Nephron (organoid): ENCODE data around the gene SYT7.

Experiments used
- H3K27ac Mint-ChIP-seq, 3 experiments: 2 replicates each; pipeline ENCODE4 v1.8.0; 2020; ENCODE audit warnings: mixed read lengths in 3 of 3, mild to moderate bottlenecking in 2 of 3, moderate library complexity in 1 of 3
- H3K27me3 Mint-ChIP-seq: 2 replicates; pipeline ENCODE4 v1.8.0; 2021; ENCODE audit warnings: low read depth, mild to moderate bottlenecking, moderate library complexity, mixed read lengths
- H3K36me3 Mint-ChIP-seq: 2 replicates; pipeline ENCODE4 v1.8.0; 2020; ENCODE audit warnings: low read depth, mixed read lengths
- H3K4me1 Mint-ChIP-seq: 2 replicates; pipeline ENCODE4 v1.8.0; 2020; ENCODE audit warnings: mixed read lengths
- H3K4me3 Mint-ChIP-seq, 3 experiments: 2 replicates each; pipeline ENCODE4 v1.8.0; 2020; ENCODE audit warnings: mild to moderate bottlenecking in 3 of 3, mixed read lengths in 3 of 3, moderate library complexity in 2 of 3
- H3K9me3 Mint-ChIP-seq: 2 replicates; pipeline ENCODE4 v1.8.0; 2020; ENCODE audit warnings: mixed read lengths
- TF ChIP-seq, protein P1 (sequence below), 3 experiments: fragments of 200-600 bp; sonication (generic); IDR thresholded peaks; one replicate each; pipeline ENCODE4 v1.5.0; 2021; ENCODE audit warnings: antibody characterized with exemption in 3 of 3; ENCODE audit not compliant: unreplicated experiment in 3 of 3

Gene SYT7

DNA sequence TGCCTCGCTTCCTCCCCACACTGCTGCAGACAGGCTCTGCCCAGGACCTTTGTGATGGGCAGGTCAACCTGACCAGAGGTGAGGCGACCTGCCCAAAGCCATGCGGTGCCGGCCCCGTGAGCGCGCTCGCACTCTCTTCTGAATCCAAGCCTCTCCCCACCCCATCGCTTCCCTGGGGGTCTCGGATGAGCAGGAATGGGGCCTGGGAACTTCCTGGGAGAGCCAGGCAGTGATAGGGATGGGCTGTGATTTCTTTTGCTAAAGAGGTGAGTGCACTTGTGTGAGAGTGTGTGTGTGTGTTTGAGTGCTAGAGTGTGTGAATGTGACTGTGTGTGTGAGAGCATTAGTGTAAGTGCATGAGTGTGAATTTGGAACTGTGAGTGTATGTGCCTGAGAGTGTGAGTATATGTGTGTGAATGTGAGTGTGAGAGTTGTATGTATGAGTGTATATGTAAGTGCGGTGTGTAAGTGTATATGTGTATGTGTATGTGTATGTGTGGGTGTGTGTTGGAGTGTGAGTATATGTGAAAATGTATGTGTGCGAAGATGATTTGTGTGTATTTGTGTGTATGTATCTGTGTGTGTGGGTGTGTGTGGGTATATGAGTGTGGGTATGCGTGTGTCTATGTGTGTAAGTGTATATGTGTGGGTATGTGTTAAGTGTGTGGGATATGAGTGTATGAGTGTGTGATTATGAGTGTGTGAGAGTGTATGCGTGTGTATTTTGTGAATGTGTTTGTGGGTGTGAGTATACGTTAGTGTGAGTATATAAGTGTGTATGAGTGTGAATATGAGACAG is 84.1 kb downstream of the SYT7 start:
- TF ChIP-seq, protein P1, sequence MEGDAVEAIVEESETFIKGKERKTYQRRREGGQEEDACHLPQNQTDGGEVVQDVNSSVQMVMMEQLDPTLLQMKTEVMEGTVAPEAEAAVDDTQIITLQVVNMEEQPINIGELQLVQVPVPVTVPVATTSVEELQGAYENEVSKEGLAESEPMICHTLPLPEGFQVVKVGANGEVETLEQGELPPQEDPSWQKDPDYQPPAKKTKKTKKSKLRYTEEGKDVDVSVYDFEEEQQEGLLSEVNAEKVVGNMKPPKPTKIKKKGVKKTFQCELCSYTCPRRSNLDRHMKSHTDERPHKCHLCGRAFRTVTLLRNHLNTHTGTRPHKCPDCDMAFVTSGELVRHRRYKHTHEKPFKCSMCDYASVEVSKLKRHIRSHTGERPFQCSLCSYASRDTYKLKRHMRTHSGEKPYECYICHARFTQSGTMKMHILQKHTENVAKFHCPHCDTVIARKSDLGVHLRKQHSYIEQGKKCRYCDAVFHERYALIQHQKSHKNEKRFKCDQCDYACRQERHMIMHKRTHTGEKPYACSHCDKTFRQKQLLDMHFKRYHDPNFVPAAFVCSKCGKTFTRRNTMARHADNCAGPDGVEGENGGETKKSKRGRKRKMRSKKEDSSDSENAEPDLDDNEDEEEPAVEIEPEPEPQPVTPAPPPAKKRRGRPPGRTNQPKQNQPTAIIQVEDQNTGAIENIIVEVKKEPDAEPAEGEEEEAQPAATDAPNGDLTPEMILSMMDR (IDR thresholded peaks at IDR 0.05; ENCODE audit: unreplicated experiment in 3 of 3) = no peak
- Mint-ChIP-seq H3K36me3 (no peaks in the 10 kb centered on the region), H3K27me3 (peaks cover 10% of the 10 kb centered on the region), H3K4me3 (no peak overlapping the region), H3K4me1 (peaks cover 21% of the 10 kb centered on the region), H3K9me3 (no peaks in the 10 kb centered on the region), H3K27ac (no peak overlapping the region)

DNA sequence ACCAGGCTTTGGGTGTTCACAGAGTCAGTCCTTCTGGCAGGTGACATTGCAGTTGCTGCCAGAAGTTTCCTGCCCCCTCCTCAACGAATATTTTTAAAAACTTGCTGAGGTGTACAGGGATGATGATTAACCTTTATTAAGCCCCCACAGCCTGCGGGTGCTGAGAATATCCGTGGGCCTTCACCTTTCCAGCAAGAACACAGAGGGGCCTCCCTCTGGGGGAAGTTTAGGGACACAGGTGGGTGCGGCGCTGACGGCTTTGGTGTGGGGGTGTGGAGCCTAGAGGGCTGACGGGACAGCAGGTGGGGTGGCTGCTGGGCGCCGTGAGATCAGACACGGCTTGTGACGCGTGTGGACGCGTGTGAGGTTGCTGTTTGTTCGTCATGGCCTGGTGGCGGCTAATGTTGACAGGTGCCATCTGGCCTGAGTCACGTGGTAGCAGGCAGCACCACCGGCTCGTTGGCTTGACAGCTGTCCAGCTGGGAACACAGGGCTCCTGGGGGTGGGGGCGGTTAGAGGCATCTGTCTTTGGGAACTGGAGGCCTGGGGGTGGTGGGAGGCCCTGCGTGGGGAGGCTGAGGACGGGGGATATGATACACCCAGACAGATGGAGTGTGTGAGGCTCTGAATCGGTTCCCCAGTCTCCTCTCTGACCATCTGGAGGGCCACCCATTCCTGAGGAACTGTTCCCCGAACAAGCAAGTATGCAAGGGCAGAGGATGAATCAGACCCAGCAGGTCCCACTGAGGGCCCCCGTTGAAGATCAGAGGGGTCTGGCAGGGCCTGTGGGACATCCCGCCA is 84.9 kb downstream of the SYT7 start:
- Mint-ChIP-seq H3K9me3 (no peaks in the 10 kb centered on the region), H3K27ac (peak overlapping the region in 1 of 3 experiments; percentile 50), H3K36me3 (no peaks in the 10 kb centered on the region), H3K4me3 (no peak overlapping the region), H3K27me3 (peaks cover 7% of the 10 kb centered on the region), H3K4me1 (peaks cover 21% of the 10 kb centered on the region)
- TF ChIP-seq, protein P1 (IDR thresholded peaks at IDR 0.05; ENCODE audit: unreplicated experiment in 3 of 3) = no peak

DNA sequence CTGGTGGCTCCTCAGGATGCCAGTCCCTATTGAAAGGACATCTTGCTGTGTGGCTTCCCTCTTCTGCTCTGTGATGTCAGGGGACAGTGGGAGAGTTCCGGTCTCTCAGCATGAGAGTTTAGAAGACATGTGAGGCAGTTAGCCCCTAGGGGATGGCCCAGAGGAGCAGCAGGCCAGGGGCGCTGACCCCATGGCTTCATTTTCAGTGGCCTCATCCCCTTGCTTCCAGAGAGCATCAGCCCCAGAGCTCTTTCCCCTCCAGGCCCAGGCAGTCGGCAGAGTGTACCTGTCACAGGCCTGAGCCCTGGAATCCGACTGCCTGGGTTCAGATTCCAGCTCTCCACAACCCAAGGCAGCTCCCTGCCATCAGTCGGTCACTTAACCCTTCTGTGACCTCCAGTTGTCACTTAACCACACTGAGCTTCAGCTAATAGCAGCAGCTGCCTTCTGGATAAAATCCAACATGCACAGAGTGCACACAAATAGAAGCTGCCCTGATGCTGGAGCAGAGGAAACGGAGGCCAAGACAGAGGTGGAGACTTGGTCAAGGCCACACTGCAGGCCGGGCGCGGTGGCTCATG is 86.4 kb downstream of the SYT7 start:
- Mint-ChIP-seq H3K36me3 (no peaks in the 10 kb centered on the region), H3K4me3 (no peak overlapping the region), H3K27me3 (peaks cover 3% of the 10 kb centered on the region), H3K4me1 (peaks cover 36% of the 10 kb centered on the region), H3K9me3 (no peaks in the 10 kb centered on the region), H3K27ac (no peak overlapping the region)
- TF ChIP-seq, protein P1 (IDR thresholded peaks at IDR 0.05; ENCODE audit: unreplicated experiment in 3 of 3) = no peak

DNA sequence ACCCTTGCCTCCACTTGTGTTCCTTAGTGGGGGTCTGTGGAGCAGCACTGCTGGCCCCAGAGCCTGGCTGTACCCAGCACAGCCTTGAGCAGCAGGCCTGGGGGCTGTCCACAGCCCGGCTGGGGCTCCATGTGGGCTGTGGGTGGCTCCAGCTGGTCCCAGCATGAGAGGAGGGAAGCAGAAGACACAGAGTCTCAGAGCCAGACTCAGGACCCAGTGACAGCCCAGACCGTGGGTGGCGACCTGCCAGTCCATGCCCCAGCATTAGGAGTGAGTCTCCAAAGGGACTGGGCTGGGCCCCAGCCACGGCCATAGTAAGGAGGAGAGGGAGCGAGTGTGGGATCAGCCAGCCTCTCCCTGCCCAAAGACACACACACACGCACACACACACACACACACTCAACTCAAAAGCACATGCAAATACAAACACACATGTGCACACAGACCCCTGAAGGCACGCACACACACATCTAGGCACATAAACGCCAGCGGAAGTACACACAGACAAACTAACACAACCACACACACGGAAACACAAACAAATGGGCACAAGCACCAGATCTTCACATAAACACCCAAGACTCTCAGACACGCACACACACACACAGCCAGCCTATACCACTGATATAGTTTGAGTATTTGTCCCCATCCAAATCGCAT is 89.0 kb downstream of the SYT7 start:
- Mint-ChIP-seq H3K4me1 (peaks cover 55% of the 10 kb centered on the region), H3K27ac (peak overlapping the region in 1 of 3 experiments; percentile 33), H3K9me3 (no peaks in the 10 kb centered on the region), H3K4me3 (no peak overlapping the region), H3K36me3 (no peaks in the 10 kb centered on the region), H3K27me3 (peaks cover 3% of the 10 kb centered on the region)
- TF ChIP-seq, protein P1 (IDR thresholded peaks at IDR 0.05; ENCODE audit: unreplicated experiment in 3 of 3) = no peak

DNA sequence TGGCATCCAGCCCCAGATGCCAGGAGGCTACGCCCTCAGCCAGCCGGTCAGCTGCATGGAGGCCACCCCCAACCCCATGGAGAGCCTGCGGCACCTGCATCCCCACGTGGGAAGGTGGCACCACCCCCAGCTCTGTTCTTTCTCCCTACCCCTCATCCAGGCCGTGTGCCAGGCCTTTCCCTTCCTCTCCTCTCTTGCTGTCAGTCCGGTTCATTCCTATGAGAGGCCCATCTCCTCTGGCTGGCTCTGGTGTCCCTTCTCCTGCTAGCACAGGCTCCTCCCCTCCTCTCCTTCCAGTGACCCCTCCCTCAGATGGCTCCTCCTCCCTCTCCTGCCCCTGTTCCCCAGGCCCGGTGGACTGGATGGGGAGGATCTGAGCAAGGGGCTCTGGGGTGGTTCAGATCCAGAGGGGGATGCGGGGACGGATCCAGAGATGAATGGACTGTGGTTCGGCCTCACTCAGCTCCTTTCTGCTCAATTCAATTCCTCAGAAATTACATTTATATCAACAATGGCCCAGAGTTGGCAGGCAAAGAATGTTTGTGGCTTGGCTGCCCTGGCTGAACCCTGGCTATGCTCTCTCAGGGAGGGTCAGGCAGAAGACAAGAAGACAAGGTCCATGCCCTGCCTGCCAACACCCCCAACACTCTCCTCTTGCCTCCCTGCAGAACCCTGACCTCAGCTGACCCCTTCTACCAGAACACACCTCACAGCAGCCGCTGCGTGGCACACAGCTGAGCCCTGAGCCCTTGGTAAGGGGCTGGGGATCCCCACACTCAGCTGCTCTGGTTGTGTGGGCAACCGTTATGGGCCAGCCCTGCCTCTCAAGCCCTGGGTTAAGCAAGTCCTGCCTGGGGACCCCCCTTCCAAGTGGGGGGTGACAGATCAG is 90.8 kb downstream of the SYT7 start:
- TF ChIP-seq, protein P1 (IDR thresholded peaks at IDR 0.05; ENCODE audit: unreplicated experiment in 3 of 3) = no peak
- H3K27me3 Mint-ChIP-seq = peaks cover 3% of the 10 kb centered on the region

More for the DNA sequence above, 90.8 kb downstream of the SYT7 start:
- H3K36me3 Mint-ChIP-seq = no peaks in the 10 kb centered on the region
- peak overlapping the region in 1 of 3 experiments; percentile 52 for H3K4me3 Mint-ChIP-seq
- H3K27ac Mint-ChIP-seq = peak overlapping the region in 2 of 3 experiments; percentile 7 to 59
- peaks cover 60% of the 10 kb centered on the region for H3K4me1 Mint-ChIP-seq
- no peaks in the 10 kb centered on the region for H3K9me3 Mint-ChIP-seq
